ENCODE data around the gene PAXIP1. TPM values are rescaled to one million over a fixed set of nuclear protein-coding genes. Genes with fewer than 3 reads are reported as not detected.
"Not testable (repeated sequence)": the region's sequence is repeated elsewhere in the genome, so short reads cannot be mapped to it uniquely, and the experiment has no call there.

PAXIP1 gene
- total RNA-seq, 1 experiment from 2014 or later, result 13.7 TPM

GRCh38 chr7:155043756-155044155, 40.8 kb upstream of the PAXIP1 start:
- Mint-ChIP-seq H3K27me3 (ENCODE audit: insufficient read depth, unreplicated experiment) (no peaks in the 10 kb centered on the region), H3K4me1 (ENCODE audit: insufficient read depth, unreplicated experiment) (no peaks in the 10 kb centered on the region), H3K36me3 (ENCODE audit: insufficient read depth, unreplicated experiment) (peaks cover 6% of the 10 kb centered on the region), H3K27ac (ENCODE audit: low read depth, unreplicated experiment) (no peak overlapping the region), H3K9me3 (ENCODE audit: unreplicated experiment) (no peaks in the 10 kb centered on the region), H3K4me3 (ENCODE audit: unreplicated experiment) (no peak overlapping the region)
- no peak for TF ChIP-seq CTCF (IDR thresholded peaks at IDR 0.05; ENCODE audit: unreplicated experiment)
- no peak for DNase-seq (ENCODE audit: unreplicated experiment)
- ChIA-PET POLR2A (no interaction called here), CTCF (no interaction called here)
- no TSS peak for BruUV-seq (replicated peaks)
- intact Hi-C loops (cut with micrococcal nuclease), result no loop called here

GRCh38 chr7:155038335-155038734, 35.4 kb upstream of the PAXIP1 start:
- Mint-ChIP-seq H3K4me3 (ENCODE audit: unreplicated experiment) (no peak overlapping the region), H3K27me3 (ENCODE audit: insufficient read depth, unreplicated experiment) (no peaks in the 10 kb centered on the region), H3K4me1 (ENCODE audit: insufficient read depth, unreplicated experiment) (no peaks in the 10 kb centered on the region), H3K36me3 (ENCODE audit: insufficient read depth, unreplicated experiment) (no peaks in the 10 kb centered on the region), H3K9me3 (ENCODE audit: unreplicated experiment) (peaks cover 7% of the 10 kb centered on the region), H3K27ac (ENCODE audit: low read depth, unreplicated experiment) (no peak overlapping the region)
- no TSS peak for BruUV-seq (replicated peaks)
- TF ChIP-seq CTCF (IDR thresholded peaks at IDR 0.05; ENCODE audit: unreplicated experiment), result no peak
- POLR2A ChIA-PET, result interaction anchor here (0.8 kb wide), 1 partner anchor 138 kb away, joined by 3 read pairs; no protein-coding TSS in a partner anchor
- CTCF ChIA-PET, result interaction anchor here (1.1 to 1.4 kb wide), 2 partner anchors 10 to 307 kb away, joined by 5 to 7 read pairs; no protein-coding TSS in a partner anchor
- DNase-seq (ENCODE audit: unreplicated experiment), result no peak
- intact Hi-C loops (cut with micrococcal nuclease), result no loop called here

- H3K4me1 Mint-ChIP-seq (ENCODE audit: insufficient read depth, unreplicated experiment); H3K27ac Mint-ChIP-seq (ENCODE audit: low read depth, unreplicated experiment); DNase-seq (ENCODE audit: unreplicated experiment); H3K9me3 Mint-ChIP-seq (ENCODE audit: unreplicated experiment); BruUV-seq (replicated peaks); H3K36me3 Mint-ChIP-seq (ENCODE audit: insufficient read depth, unreplicated experiment); H3K27me3 Mint-ChIP-seq (ENCODE audit: insufficient read depth, unreplicated experiment); POLR2A ChIA-PET; intact Hi-C loops (cut with micrococcal nuclease); H3K4me3 Mint-ChIP-seq (ENCODE audit: unreplicated experiment): not testable (repeated sequence)
- CTCF ChIA-PET, result interaction anchor here (0.6 kb wide), 2 partner anchors 16 to 736 kb away, joined by 3 to 4 read pairs; no protein-coding TSS in a partner anchor
Observed at GRCh38 chr7:155034495-155034894, 31.6 kb upstream of the PAXIP1 start.

GRCh38 chr7:155032978-155033377, 30.1 kb upstream of the PAXIP1 start:
- CTCF ChIA-PET, result interaction anchor here (0.7 kb wide), 2 partner anchors 364 to 429 kb away, joined by 4 read pairs; no protein-coding TSS in a partner anchor
- BruUV-seq (replicated peaks), result no TSS peak
- no peaks in the 10 kb centered on the region for H3K36me3 Mint-ChIP-seq (ENCODE audit: insufficient read depth, unreplicated experiment)
- peaks cover 6% of the 10 kb centered on the region for H3K9me3 Mint-ChIP-seq (ENCODE audit: unreplicated experiment)
- DNase-seq (ENCODE audit: unreplicated experiment), result no peak
- H3K4me1 Mint-ChIP-seq (ENCODE audit: insufficient read depth, unreplicated experiment), result no peaks in the 10 kb centered on the region
- intact Hi-C loops (cut with micrococcal nuclease), result no loop called here
- TF ChIP-seq CTCF (IDR thresholded peaks at IDR 0.05; ENCODE audit: unreplicated experiment), result no peak
- H3K4me3 Mint-ChIP-seq (ENCODE audit: unreplicated experiment), result no peak overlapping the region
- POLR2A ChIA-PET, result no interaction called here
- H3K27ac Mint-ChIP-seq (ENCODE audit: low read depth, unreplicated experiment), result no peak overlapping the region
- H3K27me3 Mint-ChIP-seq (ENCODE audit: insufficient read depth, unreplicated experiment), result no peaks in the 10 kb centered on the region

GRCh38 chr7:155027879-155028278, 25.0 kb upstream of the PAXIP1 start:
- intact Hi-C loops (cut with micrococcal nuclease), result no loop called here
- Mint-ChIP-seq H3K9me3 (ENCODE audit: unreplicated experiment) (no peaks in the 10 kb centered on the region), H3K27me3 (ENCODE audit: insufficient read depth, unreplicated experiment) (no peaks in the 10 kb centered on the region), H3K4me3 (ENCODE audit: unreplicated experiment) (no peak overlapping the region), H3K36me3 (ENCODE audit: insufficient read depth, unreplicated experiment) (no peaks in the 10 kb centered on the region), H3K4me1 (ENCODE audit: insufficient read depth, unreplicated experiment) (no peaks in the 10 kb centered on the region), H3K27ac (ENCODE audit: low read depth, unreplicated experiment) (no peak overlapping the region)
- no TSS peak for BruUV-seq (replicated peaks)
- CTCF ChIA-PET, result interaction anchor here (0.7 kb wide), 1 partner anchor 204 kb away, joined by 3 read pairs; no protein-coding TSS in a partner anchor
- no peak for DNase-seq (ENCODE audit: unreplicated experiment)
- TF ChIP-seq CTCF (IDR thresholded peaks at IDR 0.05; ENCODE audit: unreplicated experiment), result no peak
- POLR2A ChIA-PET, result no interaction called here

All from MCF 10A (cell line).